GM21360 (cell line): ENCODE data around the gene TP53AIP1.

Experiments used
- ATAC-seq: cut with Tn5 transposase; IDR thresholded peaks from one replicate; pipeline ENCODE4 v1.9.1; 2021; ENCODE audit warnings: mild to moderate bottlenecking, moderate library complexity; ENCODE audit not compliant: unreplicated experiment

Gene TP53AIP1

GRCh38 chr11:128942817-128943427 is at the start of gene TP53AIP1:
Gene TP53AIP1, minus strand, starts transcription at chr11:128942871. Its CDS starts 5,053 bp downstream, at chr11:128937818.
- no peak for ATAC-seq

GRCh38 chr11:128988242-128988970 is 45.7 kb upstream of the TP53AIP1 start:
- ATAC-seq = no peak

- ATAC-seq = no peak
Observed at GRCh38 chr11:128985880-128986279, 43.2 kb upstream of the TP53AIP1 start.

- no peak for ATAC-seq
Observed at GRCh38 chr11:128983023-128983422, 40.4 kb upstream of the TP53AIP1 start.

GRCh38 chr11:128981254-128981653 is 38.6 kb upstream of the TP53AIP1 start:
- no peak for ATAC-seq

- no peak for ATAC-seq
Observed at GRCh38 chr11:128970598-128971190, 28.0 kb upstream of the TP53AIP1 start.

GRCh38 chr11:128968916-128969315 is 26.2 kb upstream of the TP53AIP1 start:
- no peak for ATAC-seq

GRCh38 chr11:128967578-128967977 is 24.9 kb upstream of the TP53AIP1 start:
- no peak for ATAC-seq

- peak; percentile 99 for ATAC-seq
Observed at GRCh38 chr11:128965485-128965884, 22.8 kb upstream of the TP53AIP1 start.

- ATAC-seq = no peak
Observed at GRCh38 chr11:128964463-128964930, 21.8 kb upstream of the TP53AIP1 start.

- ATAC-seq = no peak
Observed at GRCh38 chr11:128963744-128964325, 21.2 kb upstream of the TP53AIP1 start.

- ATAC-seq = no peak
Observed at GRCh38 chr11:128962896-128963295, 20.2 kb upstream of the TP53AIP1 start.

- ATAC-seq = no peak
Observed at GRCh38 chr11:128961645-128962044, 19.0 kb upstream of the TP53AIP1 start.

- no peak for ATAC-seq
Observed at GRCh38 chr11:128957202-128957482, 14.5 kb upstream of the TP53AIP1 start.

GRCh38 chr11:128956401-128957201 is 13.9 kb upstream of the TP53AIP1 start:
- ATAC-seq = peak; percentile 58

- no peak for ATAC-seq
Observed at GRCh38 chr11:128955636-128956035, 13.0 kb upstream of the TP53AIP1 start.

- no peak for ATAC-seq
Observed at GRCh38 chr11:128953151-128953550, 10.5 kb upstream of the TP53AIP1 start.

- ATAC-seq = no peak
Observed at GRCh38 chr11:128949791-128950454, 7.3 kb upstream of the TP53AIP1 start.

GRCh38 chr11:128948583-128948982 is 5.9 kb upstream of the TP53AIP1 start:
- no peak for ATAC-seq

- ATAC-seq = no peak
Observed at GRCh38 chr11:128947773-128948172, 5.1 kb upstream of the TP53AIP1 start.
